GM10248 (cell line): ENCODE results near the gene AIG1.

Source experiments
- CTCF ChIA-PET: fragments of 300-600 bp; sonication (Branson Sonifier 250); formaldehyde crosslinking; extraction: SDS; loops from one replicate; lab custom pipeline; 2021; ENCODE audit warnings: antibody characterized with exemption; lab: Yijun Ruan, JAX
- POLR2A ChIA-PET: fragments of 350-650 bp; sonication (Branson Sonifier 250); formaldehyde crosslinking; extraction: SDS; loops from one replicate; lab custom pipeline; 2020; ENCODE audit warnings: antibody characterized with exemption; lab: Yijun Ruan, JAX
- DNase-seq: peaks from one replicate; pipeline ENCODE4 v3.0.0; 2012; ENCODE audit errors: extremely low spot score
- TF ChIP-seq, protein P1 (sequence below): IDR thresholded peaks from 2 replicates; pipeline ENCODE4 v1.5.1; 2012; ENCODE audit warnings: mild to moderate bottlenecking, low read depth; ENCODE audit errors: extremely low read depth, missing control alignments, control extremely low read depth

AIG1 gene

DNA sequence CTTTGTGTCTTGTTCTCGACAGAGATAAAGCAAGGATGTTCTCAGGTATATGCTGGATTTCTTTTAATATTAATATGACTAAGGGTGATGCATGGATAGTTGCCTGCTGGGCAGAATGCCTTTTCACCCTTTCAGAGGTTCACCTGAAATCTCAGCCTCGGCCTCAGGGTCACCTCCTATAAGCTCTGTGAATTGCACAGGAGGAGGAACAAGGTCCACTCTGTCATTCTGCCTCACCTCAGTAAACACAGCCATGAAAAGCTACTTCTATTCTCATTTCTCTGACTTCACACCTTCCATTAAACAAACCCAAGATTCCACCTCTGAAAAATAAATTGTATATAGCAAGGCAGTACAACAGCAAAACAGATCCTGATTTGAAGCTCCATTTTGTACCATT lies 38.1 kb upstream of the AIG1 start:
- DNase-seq = no peak
- ChIA-PET CTCF (interaction anchor here (1.0 to 1.2 kb wide), 3 partner anchors 9 to 210 kb away, joined by 3 read pairs; no protein-coding TSS in a partner anchor), POLR2A (no interaction called here)
- TF ChIP-seq, protein P1, sequence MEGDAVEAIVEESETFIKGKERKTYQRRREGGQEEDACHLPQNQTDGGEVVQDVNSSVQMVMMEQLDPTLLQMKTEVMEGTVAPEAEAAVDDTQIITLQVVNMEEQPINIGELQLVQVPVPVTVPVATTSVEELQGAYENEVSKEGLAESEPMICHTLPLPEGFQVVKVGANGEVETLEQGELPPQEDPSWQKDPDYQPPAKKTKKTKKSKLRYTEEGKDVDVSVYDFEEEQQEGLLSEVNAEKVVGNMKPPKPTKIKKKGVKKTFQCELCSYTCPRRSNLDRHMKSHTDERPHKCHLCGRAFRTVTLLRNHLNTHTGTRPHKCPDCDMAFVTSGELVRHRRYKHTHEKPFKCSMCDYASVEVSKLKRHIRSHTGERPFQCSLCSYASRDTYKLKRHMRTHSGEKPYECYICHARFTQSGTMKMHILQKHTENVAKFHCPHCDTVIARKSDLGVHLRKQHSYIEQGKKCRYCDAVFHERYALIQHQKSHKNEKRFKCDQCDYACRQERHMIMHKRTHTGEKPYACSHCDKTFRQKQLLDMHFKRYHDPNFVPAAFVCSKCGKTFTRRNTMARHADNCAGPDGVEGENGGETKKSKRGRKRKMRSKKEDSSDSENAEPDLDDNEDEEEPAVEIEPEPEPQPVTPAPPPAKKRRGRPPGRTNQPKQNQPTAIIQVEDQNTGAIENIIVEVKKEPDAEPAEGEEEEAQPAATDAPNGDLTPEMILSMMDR = no peak

DNA sequence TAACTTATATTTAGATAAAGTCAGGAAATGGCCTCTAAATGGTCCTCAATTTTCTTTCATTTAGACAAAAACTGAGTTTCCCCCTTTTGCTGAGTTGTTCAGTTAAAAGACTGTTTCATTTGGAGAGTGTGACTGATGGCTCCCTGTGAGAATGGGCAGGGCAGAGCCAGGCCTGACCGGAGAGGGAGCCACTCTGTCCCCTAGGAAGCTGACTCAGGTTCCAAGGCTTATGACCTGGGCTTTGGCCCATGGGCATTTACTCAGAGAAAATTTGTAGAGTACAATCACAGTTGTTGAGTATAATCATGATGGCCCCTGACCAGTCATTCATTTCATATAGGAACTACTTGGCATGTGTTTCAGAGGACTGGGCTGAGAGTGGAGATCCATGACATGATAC lies 37.0 kb upstream of the AIG1 start:
- ChIA-PET POLR2A (no interaction called here), CTCF (interaction anchor here (0.9 to 3.7 kb wide), 6 partner anchors 9 to 330 kb away, joined by 3 to 22 read pairs (median 3); no protein-coding TSS in a partner anchor)
- DNase-seq = no peak
- TF ChIP-seq, protein P1 = no peak

DNA sequence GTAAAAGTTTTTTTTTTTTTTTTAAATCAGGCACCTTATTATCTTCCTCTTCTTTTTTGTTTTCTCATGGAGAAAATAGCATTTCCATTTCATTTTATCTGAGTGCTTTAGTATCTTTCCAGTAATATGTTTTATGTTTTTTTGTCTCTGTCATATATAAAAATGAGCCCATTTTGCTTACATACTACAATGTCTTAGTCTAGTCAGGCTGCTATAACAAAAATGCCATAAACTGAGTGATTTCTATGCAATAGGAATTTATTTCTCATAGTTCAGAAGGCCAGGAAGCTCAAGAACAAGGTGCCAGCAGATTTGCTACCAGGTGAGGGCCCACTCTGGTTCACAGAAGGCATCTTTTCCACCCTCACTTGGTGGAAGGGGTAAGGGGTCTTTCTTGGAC lies 35.7 kb upstream of the AIG1 start:
- TF ChIP-seq, protein P1 = no peak
- ChIA-PET POLR2A (no interaction called here), CTCF (interaction anchor here (1.4 to 3.7 kb wide), 2 partner anchors 8 to 332 kb away, joined by 3 to 22 read pairs; no protein-coding TSS in a partner anchor)
- DNase-seq = no peak

DNA sequence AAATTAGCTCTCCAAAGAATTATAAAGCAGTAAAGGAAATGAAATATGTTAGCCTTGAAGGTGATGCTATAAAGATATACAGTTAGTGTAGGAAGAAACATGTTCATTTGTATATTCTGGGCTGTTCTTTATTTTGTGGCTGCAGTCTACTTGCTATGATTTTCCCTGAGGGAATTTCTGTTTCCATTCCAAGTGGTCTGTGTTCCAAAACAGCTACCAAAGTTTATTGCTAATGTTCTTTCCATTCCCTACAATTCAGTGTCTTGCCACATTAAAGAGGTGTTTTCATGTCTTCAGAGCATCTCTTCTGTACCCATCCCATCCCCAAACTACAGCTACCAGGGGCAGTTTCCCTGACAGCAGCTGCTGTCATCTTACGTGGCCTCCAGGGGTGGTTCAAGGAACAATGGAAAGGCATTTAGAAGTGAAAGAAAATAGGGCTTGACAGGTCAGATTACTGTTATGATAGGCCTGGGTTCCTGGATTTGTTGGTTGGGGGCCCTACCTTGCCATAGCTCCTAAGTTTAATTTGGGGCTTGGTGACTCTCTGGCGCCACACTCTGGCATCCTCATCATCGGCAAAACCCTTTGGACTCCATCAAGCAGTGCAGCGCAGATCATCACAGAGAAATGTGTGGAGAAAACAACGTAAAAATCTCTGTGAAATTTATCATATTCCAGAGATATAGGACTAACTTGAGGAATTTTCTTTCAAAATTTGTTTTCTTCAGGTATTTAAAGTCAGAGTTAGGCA lies 33.8 kb upstream of the AIG1 start:
- TF ChIP-seq, protein P1 = peak; percentile 33
- ChIA-PET CTCF (interaction anchor here (0.7 to 3.7 kb wide), 13 partner anchors 16 to 552 kb away, joined by 3 to 22 read pairs (median 3); no protein-coding TSS in a partner anchor), POLR2A (no interaction called here)
- no peak for DNase-seq

DNA sequence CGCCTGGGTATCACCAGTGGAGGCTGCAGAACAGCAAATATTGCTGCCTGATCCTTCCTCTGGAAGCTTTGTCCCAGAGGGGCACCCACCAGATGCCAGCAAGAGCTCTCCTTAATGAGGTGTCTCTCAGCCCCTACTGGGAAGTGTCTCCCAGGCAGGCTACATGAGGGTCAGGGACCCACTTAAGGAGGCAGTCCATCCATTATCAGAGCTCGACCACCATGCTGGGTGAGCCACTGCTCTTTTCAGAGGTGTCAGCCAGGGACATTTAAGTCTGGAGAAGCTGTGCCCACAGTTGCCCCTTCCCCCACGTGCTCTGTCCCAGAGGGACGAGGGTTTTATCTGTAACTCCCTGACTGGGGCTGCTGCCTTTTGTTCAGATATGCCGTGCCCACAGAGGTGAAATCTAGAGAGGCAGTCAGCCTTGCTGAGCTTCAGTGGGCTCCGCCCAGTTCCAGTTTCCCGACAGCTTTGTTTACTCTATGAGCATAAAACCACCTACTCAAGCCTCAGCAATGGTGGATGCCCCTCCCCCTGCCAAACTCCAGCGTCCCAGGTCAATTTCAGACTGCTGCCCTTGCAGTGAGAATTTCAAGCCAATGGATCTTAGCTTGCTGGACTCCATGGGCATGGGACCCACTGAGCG lies 25.9 kb upstream of the AIG1 start:
- ChIA-PET CTCF (interaction anchor here (1.1 to 2.4 kb wide), 3 partner anchors 11 to 20 kb away, joined by 3 to 6 read pairs (median 3); no protein-coding TSS in a partner anchor), POLR2A (no interaction called here)
- TF ChIP-seq, protein P1 = no peak
- no peak for DNase-seq

DNA sequence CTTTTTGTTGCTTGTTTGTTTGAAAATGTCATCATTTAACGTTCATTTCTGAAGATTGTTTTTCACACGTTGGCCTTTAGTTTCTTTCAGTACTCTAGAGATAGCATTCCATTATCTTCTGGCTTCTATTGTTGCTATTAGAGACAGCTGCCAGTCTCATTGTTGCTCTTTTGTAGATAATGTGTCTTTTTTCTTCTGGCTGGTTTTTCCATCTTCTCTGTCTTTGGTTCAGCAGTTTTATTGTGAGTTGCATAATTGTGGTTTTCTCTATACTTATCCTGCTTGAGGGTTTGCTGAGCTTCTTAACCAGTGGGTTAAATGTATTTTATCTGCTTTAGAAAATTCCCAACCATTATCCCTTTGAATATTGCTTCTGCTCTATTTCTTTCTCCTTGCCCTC lies 23.2 kb upstream of the AIG1 start:
- TF ChIP-seq, protein P1 = no peak
- POLR2A ChIA-PET = no interaction called here
- CTCF ChIA-PET = no interaction called here

More for the DNA sequence above, 23.2 kb upstream of the AIG1 start:
- DNase-seq = no peak
